Caco-2 (cell line): ENCODE data around the gene ZKSCAN8. TPM values are rescaled to one million over a fixed set of nuclear protein-coding genes. Genes with fewer than 3 reads are reported as not detected.

Experiments used
- BruUV-seq: library from RNA; stranded (reverse); fragments of 400-500 nt; replicated peaks from 2 replicates; lab custom pipeline; 2021; lab: Mats Ljungman, UMichigan
- CTCF ChIA-PET: fragments of 300-600 bp; sonication (Branson Sonifier 250); formaldehyde crosslinking; loops from one replicate; lab custom pipeline; 2022; ENCODE audit warnings: antibody characterized with exemption; lab: Charles Lee
- POLR2A ChIA-PET: fragments of 300-600 bp; sonication (Branson Sonifier 250); formaldehyde crosslinking; loops from one replicate; lab custom pipeline; 2022; ENCODE audit warnings: antibody characterized with exemption; lab: Charles Lee
- DNase-seq, 2 experiments: peaks; one replicate each; pipeline versions ENCODE4 v3.0.0 to v3.0.0-alpha.2; 2020 to 2022
- H3K27me3 ChIP-seq: replicated peaks from 2 replicates; pipeline ENCODE4 v1.6.0; 2011; ENCODE audit warnings: low read length; ENCODE audit not compliant: control insufficient read depth, insufficient read depth
- H3K36me3 ChIP-seq: 2 replicates; pipeline ENCODE4 v1.5.1; 2011; ENCODE audit warnings: low read length; ENCODE audit not compliant: control insufficient read depth, insufficient read depth
- H3K4me1 ChIP-seq: fragments of 250-450 bp; sonication (Bioruptor Pico); 2 replicates; pipeline ENCODE4 v1.5.1; 2020; ENCODE audit warnings: mild to moderate bottlenecking
- H3K4me3 ChIP-seq: 2 replicates; pipeline ENCODE4 v1.5.1; 2011; ENCODE audit warnings: low read depth, mild to moderate bottlenecking, control low read depth, low read length
- H3K9me3 ChIP-seq: fragments of 250-450 bp; sonication (Bioruptor Pico); 2 replicates; pipeline ENCODE4 v1.5.1; 2020; ENCODE audit warnings: mild to moderate bottlenecking, moderate library complexity
- H3K27ac Mint-ChIP-seq: one replicate; pipeline ENCODE4 v1.8.0; 2022; ENCODE audit warnings: mixed read lengths; ENCODE audit not compliant: unreplicated experiment
- H3K27me3 Mint-ChIP-seq: one replicate; pipeline ENCODE4 v1.8.0; 2022; ENCODE audit warnings: mixed read lengths; ENCODE audit not compliant: insufficient read depth, unreplicated experiment
- H3K36me3 Mint-ChIP-seq: one replicate; pipeline ENCODE4 v1.8.0; 2022; ENCODE audit warnings: mild to moderate bottlenecking, mixed read lengths; ENCODE audit not compliant: insufficient read depth, unreplicated experiment
- H3K4me1 Mint-ChIP-seq: one replicate; pipeline ENCODE4 v1.8.0; 2022; ENCODE audit warnings: low read depth, mixed read lengths; ENCODE audit not compliant: unreplicated experiment
- H3K4me3 Mint-ChIP-seq: one replicate; pipeline ENCODE4 v1.8.0; 2022; ENCODE audit warnings: mild to moderate bottlenecking, moderate library complexity, mixed read lengths; ENCODE audit not compliant: unreplicated experiment
- H3K9me3 Mint-ChIP-seq: one replicate; pipeline ENCODE4 v1.8.0; 2022; ENCODE audit warnings: mixed read lengths; ENCODE audit not compliant: unreplicated experiment
- intact Hi-C: fragments of 100-400 bp; cut with micrococcal nuclease; formaldehyde crosslinking; loops from one replicate; pipeline ENCODE4 v1.10.0; 2022; ENCODE audit not compliant: unreplicated experiment
- total RNA-seq: library from RNA; stranded (reverse); gene quantifications from 2 replicates; pipeline ENCODE4 v1.2.3, GENCODE V29; 2022
- TF ChIP-seq, protein P1 (sequence below), 2 experiments: fragments of 200-600 bp in 1 of 2; IDR thresholded peaks; 1 replicate in 1 of 2; 2 replicates in 1 of 2; pipeline versions ENCODE4 v1.5.1 to v1.8.0; 2011 to 2022; ENCODE audit warnings: antibody characterized with exemption in 1 of 2, control low read depth in 1 of 2, inconsistent platforms in 1 of 2, low read depth in 1 of 2, low read length in 1 of 2, mild to moderate bottlenecking in 1 of 2, moderate library complexity in 1 of 2; ENCODE audit not compliant: insufficient read depth in 1 of 2, severe bottlenecking in 1 of 2, unreplicated experiment in 1 of 2

ZKSCAN8 gene
- total RNA-seq, 1 experiment from 2014 or later: 17.0 TPM

- peaks cover 16% of the 10 kb centered on the region for H3K9me3 Mint-ChIP-seq
- no peaks in the 10 kb centered on the region for H3K4me1 Mint-ChIP-seq
- no peak overlapping the region for H3K27ac Mint-ChIP-seq
- BruUV-seq: no TSS peak
- H3K9me3 ChIP-seq: no peaks in the 10 kb centered on the region
- ChIA-PET POLR2A (no interaction called here), CTCF (no interaction called here)
- no peak overlapping the region for H3K4me3 ChIP-seq
- no peaks in the 10 kb centered on the region for H3K36me3 ChIP-seq
- no peaks in the 10 kb centered on the region for H3K27me3 ChIP-seq
- H3K27me3 Mint-ChIP-seq: no peaks in the 10 kb centered on the region
- no peaks in the 10 kb centered on the region for H3K4me1 ChIP-seq
- DNase-seq: no peak
- no peak overlapping the region for H3K4me3 Mint-ChIP-seq
- intact Hi-C loops: no loop called here
- no peaks in the 10 kb centered on the region for H3K36me3 Mint-ChIP-seq
- TF ChIP-seq, protein P1, sequence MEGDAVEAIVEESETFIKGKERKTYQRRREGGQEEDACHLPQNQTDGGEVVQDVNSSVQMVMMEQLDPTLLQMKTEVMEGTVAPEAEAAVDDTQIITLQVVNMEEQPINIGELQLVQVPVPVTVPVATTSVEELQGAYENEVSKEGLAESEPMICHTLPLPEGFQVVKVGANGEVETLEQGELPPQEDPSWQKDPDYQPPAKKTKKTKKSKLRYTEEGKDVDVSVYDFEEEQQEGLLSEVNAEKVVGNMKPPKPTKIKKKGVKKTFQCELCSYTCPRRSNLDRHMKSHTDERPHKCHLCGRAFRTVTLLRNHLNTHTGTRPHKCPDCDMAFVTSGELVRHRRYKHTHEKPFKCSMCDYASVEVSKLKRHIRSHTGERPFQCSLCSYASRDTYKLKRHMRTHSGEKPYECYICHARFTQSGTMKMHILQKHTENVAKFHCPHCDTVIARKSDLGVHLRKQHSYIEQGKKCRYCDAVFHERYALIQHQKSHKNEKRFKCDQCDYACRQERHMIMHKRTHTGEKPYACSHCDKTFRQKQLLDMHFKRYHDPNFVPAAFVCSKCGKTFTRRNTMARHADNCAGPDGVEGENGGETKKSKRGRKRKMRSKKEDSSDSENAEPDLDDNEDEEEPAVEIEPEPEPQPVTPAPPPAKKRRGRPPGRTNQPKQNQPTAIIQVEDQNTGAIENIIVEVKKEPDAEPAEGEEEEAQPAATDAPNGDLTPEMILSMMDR (IDR thresholded peaks at IDR 0.05; ENCODE audit: insufficient read depth in 1 of 2, low read depth in 1 of 2, low read length in 1 of 2, severe bottlenecking in 1 of 2, unreplicated experiment in 1 of 2): no peak
Observed at GRCh38 chr6:28200020-28200419, 58.3 kb downstream of the ZKSCAN8 start.

GRCh38 chr6:28203201-28203600 lies 61.5 kb downstream of the ZKSCAN8 start:
- H3K4me1 ChIP-seq: no peaks in the 10 kb centered on the region
- Mint-ChIP-seq H3K27me3 (peaks cover 4% of the 10 kb centered on the region), H3K36me3 (no peaks in the 10 kb centered on the region), H3K4me1 (no peaks in the 10 kb centered on the region), H3K4me3 (no peak overlapping the region), H3K27ac (no peak overlapping the region), H3K9me3 (peaks cover 7% of the 10 kb centered on the region)
- H3K36me3 ChIP-seq: no peaks in the 10 kb centered on the region
- ChIA-PET CTCF (no interaction called here), POLR2A (no interaction called here)
- no peak for DNase-seq
- intact Hi-C loops: no loop called here
- TF ChIP-seq, protein P1 (IDR thresholded peaks at IDR 0.05; ENCODE audit: insufficient read depth in 1 of 2, low read depth in 1 of 2, low read length in 1 of 2, severe bottlenecking in 1 of 2, unreplicated experiment in 1 of 2): no peak
- no peak overlapping the region for H3K4me3 ChIP-seq
- H3K27me3 ChIP-seq: no peaks in the 10 kb centered on the region
- no TSS peak for BruUV-seq
- no peaks in the 10 kb centered on the region for H3K9me3 ChIP-seq

DNA sequence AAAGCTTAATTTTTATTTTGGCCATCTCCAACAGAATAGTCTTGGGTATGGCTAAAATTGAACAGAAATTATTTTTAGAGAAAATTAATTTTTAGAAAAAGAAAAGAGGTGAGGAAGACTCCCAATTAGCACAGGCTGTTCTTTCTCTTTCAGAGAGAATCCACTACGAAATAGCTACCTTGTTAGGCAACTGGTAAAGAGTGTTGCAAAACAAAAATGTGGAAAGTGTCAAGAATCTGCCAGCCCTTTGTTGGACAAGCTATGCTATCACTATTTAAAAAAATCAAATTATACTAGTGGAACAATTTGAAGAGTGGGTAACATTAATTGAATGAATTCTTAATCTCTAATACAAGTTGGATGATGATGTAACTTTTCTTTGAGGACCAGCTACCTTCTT lies 64.2 kb downstream of the ZKSCAN8 start:
- Mint-ChIP-seq H3K36me3 (no peaks in the 10 kb centered on the region), H3K9me3 (no peaks in the 10 kb centered on the region), H3K4me3 (no peak overlapping the region), H3K27me3 (peaks cover 14% of the 10 kb centered on the region), H3K4me1 (no peaks in the 10 kb centered on the region), H3K27ac (no peak overlapping the region)
- H3K4me1 ChIP-seq: no peaks in the 10 kb centered on the region
- H3K36me3 ChIP-seq: no peaks in the 10 kb centered on the region
- ChIA-PET CTCF (no interaction called here), POLR2A (no interaction called here)
- BruUV-seq: no TSS peak
- H3K4me3 ChIP-seq: no peak overlapping the region
- intact Hi-C loops: no loop called here
- no peak for DNase-seq
- no peaks in the 10 kb centered on the region for H3K9me3 ChIP-seq
- TF ChIP-seq, protein P1 (IDR thresholded peaks at IDR 0.05; ENCODE audit: insufficient read depth in 1 of 2, low read depth in 1 of 2, low read length in 1 of 2, severe bottlenecking in 1 of 2, unreplicated experiment in 1 of 2): no peak
- no peaks in the 10 kb centered on the region for H3K27me3 ChIP-seq
